ENCODE measurements around the gene OR9Q1. TPM values are rescaled to one million over a fixed set of nuclear protein-coding genes. Genes with fewer than 3 reads are reported as not detected.
"Not testable (repeated sequence)": the region's sequence is repeated elsewhere in the genome, so short reads cannot be mapped to it uniquely, and the experiment has no call there.

Gene OR9Q1
- total RNA-seq, 1 donor from 2014 or later: not detected

DNA sequence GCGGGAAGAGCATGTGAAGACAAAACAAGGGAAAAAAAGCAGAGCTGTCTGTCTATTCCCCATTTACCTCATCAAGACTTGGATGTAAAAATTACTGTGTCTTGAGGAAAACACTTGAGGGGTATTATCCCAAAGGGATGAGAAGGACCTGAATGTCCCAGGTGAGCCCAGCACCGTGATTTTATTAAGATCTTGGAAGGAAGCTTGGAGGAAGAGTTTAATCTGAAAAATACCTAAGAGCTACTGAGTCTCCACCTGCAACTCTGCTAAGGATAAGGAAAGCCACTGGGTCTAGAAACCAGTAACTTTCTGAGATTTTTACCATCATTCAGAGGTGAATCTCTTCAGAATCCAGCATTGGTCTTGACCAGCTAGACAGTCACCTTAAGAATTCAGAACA lies 188.7 kb downstream of the OR9Q1 start, which contains the start of gene OR1S1:
TSS of gene OR1S1 (plus strand) at position 301 of the 400 bp plus-strand sequence.
- DNase-seq (ENCODE audit: low spot score); intact Hi-C loops (cut with DNase I): not testable (repeated sequence)

DNA sequence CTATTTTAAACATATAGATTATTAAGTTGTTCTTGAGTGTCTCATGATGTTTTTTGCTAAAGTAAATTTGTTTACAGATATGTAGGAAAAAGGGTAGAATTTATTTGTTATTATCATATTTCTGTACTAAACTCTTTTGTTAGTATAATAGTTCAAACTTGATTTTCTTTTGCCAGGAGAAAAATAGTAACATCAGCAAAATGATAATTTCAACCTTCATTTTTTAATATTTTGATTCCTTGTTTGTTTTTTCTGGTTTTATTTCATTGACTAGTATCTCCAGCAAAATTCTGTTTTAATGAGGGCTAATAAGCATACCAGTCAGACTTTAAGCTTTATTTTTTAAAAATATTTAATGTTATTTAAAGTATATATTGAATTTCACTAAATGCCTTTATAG lies 192.8 kb downstream of the OR9Q1 start:
- DNase-seq (ENCODE audit: low spot score): no peak
- intact Hi-C loops (cut with DNase I): no loop called here

DNA sequence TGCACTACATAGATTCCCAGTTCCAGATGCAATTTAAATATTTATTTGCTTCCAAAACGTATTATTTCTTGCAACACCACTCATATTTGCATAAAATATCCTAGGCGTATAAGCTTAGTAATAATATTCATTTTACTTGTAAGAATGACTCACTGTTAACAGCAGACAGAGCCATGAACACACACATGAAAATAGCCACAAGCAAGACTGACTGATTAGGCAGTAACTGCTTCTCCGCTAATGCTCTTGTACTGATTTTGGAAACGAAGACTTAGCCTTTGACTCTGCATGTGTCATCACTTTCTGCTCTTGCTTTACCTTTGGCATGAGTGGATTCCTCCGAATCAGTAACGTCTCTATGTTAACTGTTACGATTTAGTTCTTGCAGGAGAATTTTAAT lies 199.0 kb downstream of the OR9Q1 start:
- no peak for DNase-seq (ENCODE audit: low spot score)
- intact Hi-C loops (cut with DNase I): no loop called here

DNA sequence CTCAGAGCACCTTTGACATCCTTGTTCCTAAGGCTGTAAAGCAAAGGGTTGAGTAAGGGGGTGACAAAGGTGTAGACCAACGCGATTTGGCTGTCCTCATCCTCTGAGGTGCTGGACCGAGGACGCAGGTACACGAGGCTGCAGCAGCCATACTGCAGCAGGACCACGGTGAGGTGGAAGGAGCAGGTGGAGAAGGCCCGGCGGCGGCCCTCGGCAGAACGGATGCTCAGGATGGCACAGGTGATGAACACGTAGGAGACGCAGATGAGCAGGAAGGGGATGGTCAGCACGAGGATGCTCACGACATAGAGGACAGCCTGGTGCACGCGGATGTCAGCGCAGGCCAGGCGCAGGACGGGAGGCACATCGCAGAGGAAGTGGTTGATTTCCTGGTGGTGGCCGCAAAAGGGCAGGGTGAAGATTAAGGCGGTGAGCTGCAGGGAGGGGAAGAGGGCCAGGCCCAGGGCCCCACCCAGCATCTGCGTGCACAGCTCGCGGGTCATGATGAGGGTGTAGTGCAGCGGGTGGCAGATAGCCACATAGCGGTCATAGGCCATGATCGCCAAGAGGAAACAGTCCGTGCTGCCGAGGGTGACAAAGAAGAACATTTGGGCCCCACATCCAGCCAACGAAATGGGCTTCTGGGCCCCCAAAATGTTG lies 204.4 kb downstream of the OR9Q1 start:
- intact Hi-C loops (cut with DNase I): no loop called here
- no peak for DNase-seq (ENCODE audit: low spot score)

Other genes with a start within 250 kb of the OR9Q1 start
- gene OR6Q1, start 7.1 kb downstream of the OR9Q1 start, total RNA-seq: not detected
- gene OR9I1, start 101.6 kb downstream of the OR9Q1 start, total RNA-seq: not detected
- gene OR9Q2, start 165.2 kb downstream of the OR9Q1 start, total RNA-seq: not detected
- gene OR1S2, start 180.3 kb downstream of the OR9Q1 start, total RNA-seq: not detected
- not detected for gene OR1S1, start 188.8 kb downstream of the OR9Q1 start, total RNA-seq
- not detected for gene OR10Q1, start 205.0 kb downstream of the OR9Q1 start, total RNA-seq
- gene OR10W1, start 244.4 kb downstream of the OR9Q1 start, total RNA-seq: not detected

Data from cardiac septum (tissue), 1 donor.